Suprapubic skin (tissue), 4 donors: ENCODE results near the gene TIGAR. TPM values are rescaled to one million over a fixed set of nuclear protein-coding genes. Genes with fewer than 3 reads are reported as not detected.

ENCODE experiments used
- DNase-seq, 2 donors: peaks; one replicate each; pipeline ENCODE4 v3.0.0-alpha.2; 2019; ENCODE audit warnings: low spot score in 2 of 2
- H3K27ac ChIP-seq: fragments of 200-600 bp; sonication (generic); one replicate; pipeline ENCODE4 v1.5.1; 2019
- H3K27me3 ChIP-seq: fragments of 200-600 bp; sonication (generic); one replicate; pipeline ENCODE4 v1.5.1; 2019
- H3K36me3 ChIP-seq: fragments of 200-600 bp; sonication (generic); one replicate; pipeline ENCODE4 v1.5.1; 2019
- H3K4me1 ChIP-seq: fragments of 200-600 bp; sonication (generic); one replicate; pipeline ENCODE4 v1.5.1; 2019
- H3K4me3 ChIP-seq: fragments of 200-600 bp; sonication (generic); one replicate; pipeline ENCODE4 v1.5.1; 2019; ENCODE audit warnings: mild to moderate bottlenecking
- H3K9me3 ChIP-seq: fragments of 200-600 bp; sonication (generic); one replicate; pipeline ENCODE4 v1.5.1; 2019
- CTCF ChIP-seq, 2 donors: fragments of 200-600 bp in 1 of 2; fragments of 450-650 bp in 1 of 2; sonication (generic) in 1 of 2; IDR thresholded peaks; one replicate each; pipeline ENCODE4 v1.5.1; 2016 to 2019; ENCODE audit warnings: antibody characterized with exemption in 2 of 2, mild to moderate bottlenecking in 1 of 2, moderate library complexity in 1 of 2
- EP300 ChIP-seq: sonication (generic); formaldehyde crosslinking; IDR thresholded peaks from one replicate; pipeline ENCODE4 v1.6.1; 2017; ENCODE audit warnings: antibody characterized with exemption
- POLR2A ChIP-seq, 2 donors: fragments of 450-650 bp; IDR thresholded peaks; one replicate each; pipeline ENCODE4 v1.6.1; 2017; ENCODE audit warnings: antibody characterized with exemption in 2 of 2, mild to moderate bottlenecking in 2 of 2, moderate library complexity in 2 of 2
- POLR2AphosphoS5 ChIP-seq, 3 donors: sonication (generic); formaldehyde crosslinking; IDR thresholded peaks; one replicate each; pipeline ENCODE4 v1.6.1; 2017; ENCODE audit warnings: antibody characterized with exemption in 3 of 3
- WGBS: methylation state at CpG from one replicate; pipeline ENCODE4 v1.1.5; 2018; 5-methylcytosine and 5-hydroxymethylcytosine counted together
- total RNA-seq, 4 donors: library from RNA; depleted of rRNA; stranded (reverse); fragments of >200 nt; gene quantifications; one replicate each; pipeline ENCODE4 v1.1.0, GENCODE V29; 2016

The TIGAR gene
- total RNA-seq = 1 to 10 TPM; 1.3 to 6.6 (median 4.7) TPM

GRCh38 chr12:4320853-4321701 lies at the start of gene TIGAR:
TIGAR (plus strand) TSS chr12:4321213; CDS start chr12:4321272, 59 bp downstream.
- peak within 1 kb of the TSS; percentile 69 for H3K27ac ChIP-seq
- H3K27me3 ChIP-seq = no peaks in the 10 kb centered on the region
- peaks cover 17% of the 10 kb centered on the region for H3K4me1 ChIP-seq
- peak within 1 kb of the TSS; percentile 61 for H3K4me3 ChIP-seq
- under 1% methylated on average over 25 of the region's 76 CpGs for WGBS
- H3K36me3 ChIP-seq = no peaks in the 10 kb centered on the region
- DNase-seq = peak; percentile 93 to 95
- TF ChIP-seq CTCF (IDR thresholded peaks at IDR 0.05) (no peak), POLR2AphosphoS5 (IDR thresholded peaks at IDR 0.05) (peak in 1 of 3 donors; percentile 52), POLR2A (IDR thresholded peaks at IDR 0.05) (peak in 1 of 2 donors; percentile 64)
- H3K9me3 ChIP-seq = no peaks in the 10 kb centered on the region

GRCh38 chr12:4271717-4272423 lies 49.1 kb upstream of the TIGAR start:
- TF ChIP-seq CTCF (IDR thresholded peaks at IDR 0.05) (no peak), POLR2A (IDR thresholded peaks at IDR 0.05) (no peak), EP300 (no peak), POLR2AphosphoS5 (IDR thresholded peaks at IDR 0.05) (no peak)
- Histone ChIP-seq H3K36me3 (no peaks in the 10 kb centered on the region), H3K27ac (peak overlapping the region; percentile 90), H3K4me3 (peak overlapping the region; percentile 80), H3K27me3 (peaks cover 78% of the 10 kb centered on the region), H3K4me1 (peaks cover 84% of the 10 kb centered on the region), H3K9me3 (no peaks in the 10 kb centered on the region)
- DNase-seq = peak; percentile 86
- WGBS = under 1% methylated on average over 37 of the region's 43 CpGs

GRCh38 chr12:4272424-4273272 lies 48.4 kb upstream of the TIGAR start:
- Histone ChIP-seq H3K4me3 (peak overlapping the region; percentile 80), H3K27ac (peak overlapping the region; percentile 90), H3K36me3 (no peaks in the 10 kb centered on the region), H3K4me1 (peaks cover 91% of the 10 kb centered on the region), H3K27me3 (peaks cover 70% of the 10 kb centered on the region), H3K9me3 (no peaks in the 10 kb centered on the region)
- peak in 1 of 2 donors; percentile 83 for DNase-seq
- 2% methylated on average over 36 of the region's 62 CpGs for WGBS
- TF ChIP-seq POLR2A (IDR thresholded peaks at IDR 0.05) (no peak), EP300 (no peak), CTCF (IDR thresholded peaks at IDR 0.05) (no peak), POLR2AphosphoS5 (IDR thresholded peaks at IDR 0.05) (no peak)

GRCh38 chr12:4273273-4273651 lies 47.8 kb upstream of the TIGAR start:
- H3K27ac ChIP-seq = peak overlapping the region; percentile 85
- 0% methylated on average over 10 of the region's 10 CpGs for WGBS
- peaks cover 96% of the 10 kb centered on the region for H3K4me1 ChIP-seq
- DNase-seq = no peak
- H3K36me3 ChIP-seq = no peaks in the 10 kb centered on the region
- no peaks in the 10 kb centered on the region for H3K9me3 ChIP-seq
- TF ChIP-seq POLR2A (IDR thresholded peaks at IDR 0.05) (no peak), POLR2AphosphoS5 (IDR thresholded peaks at IDR 0.05) (no peak), EP300 (no peak), CTCF (IDR thresholded peaks at IDR 0.05) (no peak)
- peaks cover 64% of the 10 kb centered on the region for H3K27me3 ChIP-seq
- peak overlapping the region; percentile 80 for H3K4me3 ChIP-seq
